Uterus (tissue), 4 donors: ENCODE data around the gene KIAA1328. TPM values are rescaled to one million over a fixed set of nuclear protein-coding genes. Genes with fewer than 3 reads are reported as not detected.

Experiments
- DNase-seq, 2 donors: peaks; one replicate each; pipeline ENCODE4 v3.0.0-alpha.2; 2019 to 2020
- H3K27ac ChIP-seq, 2 donors: fragments of 200-600 bp; sonication (generic); 1 replicate in 1 of 2; 2 replicates in 1 of 2; pipeline ENCODE4 v1.5.1; 2016 to 2018
- H3K27me3 ChIP-seq, 2 donors: fragments of 200-600 bp; sonication (generic); one replicate each; pipeline ENCODE4 v1.5.1; 2018 to 2019; ENCODE audit warnings: control low read depth in 1 of 2
- H3K36me3 ChIP-seq, 2 donors: fragments of 200-600 bp; sonication (generic); one replicate each; pipeline ENCODE4 v1.5.1; 2019; ENCODE audit warnings: control low read depth in 1 of 2
- H3K4me1 ChIP-seq, 2 donors: fragments of 200-600 bp; sonication (generic); one replicate each; pipeline ENCODE4 v1.5.1; 2018 to 2019; ENCODE audit warnings: control low read depth in 1 of 2
- H3K4me3 ChIP-seq, 2 donors: fragments of 200-600 bp; sonication (generic); 1 replicate in 1 of 2; 2 replicates in 1 of 2; pipeline ENCODE4 v1.5.1; 2018 to 2019; ENCODE audit warnings: mild to moderate bottlenecking in 1 of 2
- H3K9me3 ChIP-seq, 2 donors: fragments of 200-600 bp; sonication (generic); one replicate each; pipeline ENCODE4 v1.5.1; 2019; ENCODE audit warnings: control low read depth in 1 of 2
- POLR2A ChIP-seq, 2 donors: fragments of 450-650 bp; IDR thresholded peaks; one replicate each; pipeline ENCODE4 v1.6.1; 2016; ENCODE audit warnings: antibody characterized with exemption in 2 of 2, mild to moderate bottlenecking in 1 of 2, moderate library complexity in 1 of 2
- intact Hi-C: fragments of 100-400 bp; cut with DNase I; formaldehyde crosslinking; loops from one replicate; pipeline ENCODE4 v1.15.1; 2023; ENCODE audit warnings: low total_unique reads
- total RNA-seq, 4 donors: library from RNA; depleted of rRNA in 3 of 4; stranded (reverse); fragments of >200 nt in 3 of 4; gene quantifications; one replicate each; pipeline versions ENCODE4 v1.1.0 to v1.2.4, GENCODE V29; 2014 to 2023
- TF ChIP-seq, protein P1 (sequence below), 4 experiments: fragments of 200-600 bp in 2 of 4; fragments of 450-650 bp in 2 of 4; sonication (generic) in 2 of 4; IDR thresholded peaks; one replicate each; pipeline ENCODE4 v1.5.1; 2016 to 2019; ENCODE audit warnings: antibody characterized with exemption in 4 of 4, mild to moderate bottlenecking in 2 of 4, moderate library complexity in 1 of 4
- donor health status: DM: yes; HTN: yes; CAD: no.

The KIAA1328 gene
- total RNA-seq, 4 donors from 2014 or later, result 16.5 to 55.1 (median 31.7) TPM

DNA sequence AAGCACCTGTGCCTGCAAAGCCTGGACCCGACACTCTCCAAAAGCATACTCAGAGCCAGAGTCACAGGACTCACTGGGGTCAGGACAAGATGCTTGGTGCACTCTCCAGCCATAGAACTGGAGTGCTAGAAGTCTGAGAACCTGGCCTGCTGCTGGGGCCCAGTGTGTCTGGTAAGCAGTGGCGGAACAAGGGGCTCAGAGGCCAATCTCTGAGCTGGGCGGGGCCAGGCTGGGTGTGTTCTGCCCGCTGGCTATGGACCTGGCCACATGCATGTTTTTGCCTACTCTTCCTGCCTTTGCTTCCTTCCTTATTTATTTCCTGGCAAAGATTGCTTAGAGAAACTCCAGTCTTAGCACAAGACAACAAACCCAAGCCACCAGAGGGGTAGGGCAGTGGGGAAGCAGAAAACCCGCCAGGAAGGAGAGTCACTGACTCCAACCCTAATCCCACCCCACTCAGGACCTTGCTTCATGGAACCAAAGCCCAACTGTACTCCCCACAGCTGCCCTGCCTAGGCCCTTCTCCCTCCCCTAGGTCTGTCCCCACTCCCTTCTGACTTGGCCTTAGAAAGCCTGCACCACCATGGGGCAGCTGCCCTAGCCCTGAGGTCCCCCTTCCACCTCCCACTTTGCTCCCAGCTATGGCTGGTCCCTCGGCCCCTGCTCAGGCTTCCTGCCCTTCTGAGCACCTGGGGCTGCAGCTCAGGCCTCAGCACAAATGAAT, 421.1 kb downstream of the KIAA1328 start:
- peaks cover 0 to 11% of the 10 kb centered on the region in 2 donors for H3K4me1 ChIP-seq
- no peak overlapping the region for H3K4me3 ChIP-seq
- DNase-seq, result no peak
- H3K27ac ChIP-seq, result no peak overlapping the region
- H3K27me3 ChIP-seq, result peaks cover 0 to 8% of the 10 kb centered on the region in 2 donors
- H3K36me3 ChIP-seq, result no peaks in the 10 kb centered on the region
- no peaks in the 10 kb centered on the region for H3K9me3 ChIP-seq
- no peak for TF ChIP-seq POLR2A (IDR thresholded peaks at IDR 0.05)
- TF ChIP-seq, protein P1, sequence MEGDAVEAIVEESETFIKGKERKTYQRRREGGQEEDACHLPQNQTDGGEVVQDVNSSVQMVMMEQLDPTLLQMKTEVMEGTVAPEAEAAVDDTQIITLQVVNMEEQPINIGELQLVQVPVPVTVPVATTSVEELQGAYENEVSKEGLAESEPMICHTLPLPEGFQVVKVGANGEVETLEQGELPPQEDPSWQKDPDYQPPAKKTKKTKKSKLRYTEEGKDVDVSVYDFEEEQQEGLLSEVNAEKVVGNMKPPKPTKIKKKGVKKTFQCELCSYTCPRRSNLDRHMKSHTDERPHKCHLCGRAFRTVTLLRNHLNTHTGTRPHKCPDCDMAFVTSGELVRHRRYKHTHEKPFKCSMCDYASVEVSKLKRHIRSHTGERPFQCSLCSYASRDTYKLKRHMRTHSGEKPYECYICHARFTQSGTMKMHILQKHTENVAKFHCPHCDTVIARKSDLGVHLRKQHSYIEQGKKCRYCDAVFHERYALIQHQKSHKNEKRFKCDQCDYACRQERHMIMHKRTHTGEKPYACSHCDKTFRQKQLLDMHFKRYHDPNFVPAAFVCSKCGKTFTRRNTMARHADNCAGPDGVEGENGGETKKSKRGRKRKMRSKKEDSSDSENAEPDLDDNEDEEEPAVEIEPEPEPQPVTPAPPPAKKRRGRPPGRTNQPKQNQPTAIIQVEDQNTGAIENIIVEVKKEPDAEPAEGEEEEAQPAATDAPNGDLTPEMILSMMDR (IDR thresholded peaks at IDR 0.05), result no peak
- intact Hi-C loops, result no loop called here

DNA sequence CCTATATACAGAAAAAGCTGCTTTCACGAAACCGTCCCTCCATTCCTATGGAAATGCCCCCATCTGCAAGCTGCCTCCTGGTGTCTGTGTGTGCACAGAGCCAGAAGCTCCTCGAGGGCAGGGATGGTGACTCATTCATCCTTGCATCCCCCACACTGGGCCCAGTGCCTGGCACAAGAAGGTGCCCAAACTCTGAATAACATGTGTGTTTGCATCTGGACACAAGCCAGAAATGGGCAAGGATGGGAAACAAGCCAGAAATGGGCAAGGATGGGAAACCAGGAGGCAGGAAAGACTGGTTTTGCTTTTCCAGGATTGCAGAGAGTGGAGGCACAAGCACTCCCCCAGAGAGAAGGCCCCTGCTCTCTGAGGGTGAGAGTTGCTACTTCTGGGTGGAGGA, 422.8 kb downstream of the KIAA1328 start:
- no peak overlapping the region for H3K4me3 ChIP-seq
- H3K9me3 ChIP-seq, result no peaks in the 10 kb centered on the region
- H3K36me3 ChIP-seq, result no peaks in the 10 kb centered on the region
- peaks cover 0 to 11% of the 10 kb centered on the region in 2 donors for H3K4me1 ChIP-seq
- TF ChIP-seq, protein P1 (IDR thresholded peaks at IDR 0.05), result no peak
- no peak for TF ChIP-seq POLR2A (IDR thresholded peaks at IDR 0.05)
- no peak for DNase-seq
- H3K27me3 ChIP-seq, result peaks cover 0 to 14% of the 10 kb centered on the region in 2 donors
- H3K27ac ChIP-seq, result no peak overlapping the region
- intact Hi-C loops, result no loop called here

DNA sequence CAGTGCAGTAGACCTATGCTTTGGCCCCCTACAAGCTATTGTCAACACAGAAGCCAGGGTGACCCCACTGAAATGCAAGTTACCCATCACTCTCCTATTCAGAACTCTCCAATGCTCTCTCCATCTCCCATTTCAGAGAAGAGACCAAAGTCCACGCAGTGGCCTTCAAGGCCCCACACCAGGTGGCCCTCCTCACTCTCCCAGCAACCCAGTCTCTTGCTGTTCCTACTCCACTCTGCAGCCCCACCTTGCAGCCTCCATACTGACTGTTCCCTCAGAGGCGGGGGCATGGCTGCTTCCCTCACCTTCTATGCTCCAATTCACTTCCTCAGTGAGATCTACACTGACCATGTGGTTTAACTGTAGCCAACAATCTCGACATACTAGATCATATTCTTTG, 423.4 kb downstream of the KIAA1328 start:
- peaks cover 0 to 11% of the 10 kb centered on the region in 2 donors for H3K4me1 ChIP-seq
- no peaks in the 10 kb centered on the region for H3K9me3 ChIP-seq
- H3K4me3 ChIP-seq, result no peak overlapping the region
- DNase-seq, result no peak
- TF ChIP-seq, protein P1 (IDR thresholded peaks at IDR 0.05), result no peak
- no peak for TF ChIP-seq POLR2A (IDR thresholded peaks at IDR 0.05)
- peaks cover 0 to 14% of the 10 kb centered on the region in 2 donors for H3K27me3 ChIP-seq
- intact Hi-C loops, result no loop called here
- no peak overlapping the region for H3K27ac ChIP-seq
- no peaks in the 10 kb centered on the region for H3K36me3 ChIP-seq

- intact Hi-C loops, result no loop called here
- TF ChIP-seq POLR2A (IDR thresholded peaks at IDR 0.05), result no peak
- TF ChIP-seq, protein P1 (IDR thresholded peaks at IDR 0.05), result no peak
- Histone ChIP-seq H3K27me3 (peaks cover 0 to 14% of the 10 kb centered on the region in 2 donors), H3K9me3 (no peaks in the 10 kb centered on the region), H3K36me3 (no peaks in the 10 kb centered on the region), H3K4me1 (peaks cover 0 to 11% of the 10 kb centered on the region in 2 donors), H3K27ac (no peak overlapping the region), H3K4me3 (no peak overlapping the region)
- no peak for DNase-seq
These were observed 424.0 kb downstream of the KIAA1328 start for GRCh38 chr18:37252854-37253393.
